Esophagus muscularis mucosa (tissue), 4 donors: ENCODE data around the gene RNF186. TPM values are rescaled to one million over a fixed set of nuclear protein-coding genes. Genes with fewer than 3 reads are reported as not detected.
"Not testable (repeated sequence)": the region's sequence is repeated elsewhere in the genome, so short reads cannot be mapped to it uniquely, and the experiment has no call there.

ENCODE experiments used
- DNase-seq: peaks from one replicate; pipeline ENCODE4 v3.0.0-alpha.2; 2017; ENCODE audit errors: extremely low spot score
- H3K27ac ChIP-seq, 4 donors: fragments of 200-600 bp; sonication (generic); replicated peaks in 1 of 4; 1 replicate in 3 of 4; 2 replicates in 1 of 4; pipeline ENCODE4 v1.5.1; 2016 to 2019; ENCODE audit warnings: mild to moderate bottlenecking in 1 of 4
- H3K27me3 ChIP-seq, 4 donors: fragments of 200-600 bp; sonication (generic); one replicate each; pipeline versions ENCODE4 v1.5.1 to v1.6.0; 2016 to 2019
- H3K36me3 ChIP-seq, 4 donors: fragments of 200-600 bp; sonication (generic); one replicate each; pipeline ENCODE4 v1.5.1; 2016 to 2019
- H3K4me1 ChIP-seq, 4 donors: fragments of 200-600 bp; sonication (generic); one replicate each; pipeline ENCODE4 v1.5.1; 2016 to 2019
- H3K4me3 ChIP-seq, 4 donors: fragments of 200-600 bp; sonication (generic); 1 replicate in 2 of 4; 2 replicates in 2 of 4; pipeline ENCODE4 v1.5.1; 2016 to 2019; ENCODE audit warnings: mild to moderate bottlenecking in 4 of 4, moderate library complexity in 1 of 4
- H3K9me3 ChIP-seq, 4 donors: fragments of 200-600 bp; sonication (generic); 1 replicate in 3 of 4; 2 replicates in 1 of 4; pipeline ENCODE4 v1.5.1; 2016 to 2019
- EP300 ChIP-seq: sonication (generic); formaldehyde crosslinking; IDR thresholded peaks from one replicate; pipeline ENCODE4 v1.6.1; 2017; ENCODE audit warnings: antibody characterized with exemption
- POLR2A ChIP-seq: fragments of 450-650 bp; IDR thresholded peaks from one replicate; pipeline ENCODE4 v1.6.1; 2017; ENCODE audit warnings: antibody characterized with exemption, moderate library complexity, mild to moderate bottlenecking, low read depth
- POLR2AphosphoS5 ChIP-seq, 2 donors: sonication (generic); formaldehyde crosslinking; IDR thresholded peaks; one replicate each; pipeline ENCODE4 v1.6.1; 2017; ENCODE audit warnings: antibody characterized with exemption in 2 of 2
- WGBS: methylation state at CpG from one replicate; pipeline ENCODE4 v1.1.5; 2018; 5-methylcytosine and 5-hydroxymethylcytosine counted together
- intact Hi-C: fragments of 100-400 bp; cut with DNase I; formaldehyde crosslinking; loops from one replicate; pipeline ENCODE4 v1.15.1; 2023
- total RNA-seq, 4 donors: library from RNA; depleted of rRNA; stranded (reverse); fragments of >200 nt; gene quantifications; one replicate each; pipeline versions ENCODE4 v1.1.0 to v1.2.1, GENCODE V29; 2016
- TF ChIP-seq, protein P1 (sequence below), 3 experiments: fragments of 200-600 bp in 2 of 3; fragments of 450-650 bp in 1 of 3; sonication (generic) in 2 of 3; IDR thresholded peaks; one replicate each; pipeline ENCODE4 v1.5.1; 2017 to 2019; ENCODE audit warnings: antibody characterized with exemption in 3 of 3, mild to moderate bottlenecking in 2 of 3, moderate library complexity in 1 of 3

The RNF186 gene
- total RNA-seq, 4 donors from 2014 or later = not detected

DNA sequence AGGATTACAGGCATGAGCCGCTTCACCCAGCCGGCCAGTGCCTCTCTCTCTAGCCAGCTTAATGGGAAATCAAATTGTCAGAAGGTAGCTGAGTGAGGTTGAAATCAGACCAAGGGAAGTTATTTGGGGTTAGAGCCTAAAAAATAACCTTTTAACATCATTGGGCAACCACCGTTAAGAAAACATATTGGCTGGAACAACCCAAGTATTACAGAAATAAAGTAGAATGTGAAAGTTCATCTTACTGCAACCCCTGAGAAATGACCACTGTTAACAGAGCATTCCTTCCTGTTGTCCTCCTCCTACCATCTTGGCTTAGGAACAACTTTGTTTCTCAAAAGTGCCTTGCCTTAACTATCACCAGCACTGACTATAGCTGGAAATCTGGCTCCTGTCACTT, 3.2 kb upstream of the RNF186 start:
- 94% methylated on average over 3 of the region's 3 CpGs for WGBS
- intact Hi-C loops = no loop called here

GRCh38 chr1:19817160-19817559, 2.1 kb upstream of the RNF186 start:
- H3K9me3 ChIP-seq = no peaks in the 10 kb centered on the region
- no peak for TF ChIP-seq POLR2A
- TF ChIP-seq EP300 = no peak
- no peak for TF ChIP-seq POLR2AphosphoS5 (IDR thresholded peaks at IDR 0.05)
- TF ChIP-seq, protein P1, sequence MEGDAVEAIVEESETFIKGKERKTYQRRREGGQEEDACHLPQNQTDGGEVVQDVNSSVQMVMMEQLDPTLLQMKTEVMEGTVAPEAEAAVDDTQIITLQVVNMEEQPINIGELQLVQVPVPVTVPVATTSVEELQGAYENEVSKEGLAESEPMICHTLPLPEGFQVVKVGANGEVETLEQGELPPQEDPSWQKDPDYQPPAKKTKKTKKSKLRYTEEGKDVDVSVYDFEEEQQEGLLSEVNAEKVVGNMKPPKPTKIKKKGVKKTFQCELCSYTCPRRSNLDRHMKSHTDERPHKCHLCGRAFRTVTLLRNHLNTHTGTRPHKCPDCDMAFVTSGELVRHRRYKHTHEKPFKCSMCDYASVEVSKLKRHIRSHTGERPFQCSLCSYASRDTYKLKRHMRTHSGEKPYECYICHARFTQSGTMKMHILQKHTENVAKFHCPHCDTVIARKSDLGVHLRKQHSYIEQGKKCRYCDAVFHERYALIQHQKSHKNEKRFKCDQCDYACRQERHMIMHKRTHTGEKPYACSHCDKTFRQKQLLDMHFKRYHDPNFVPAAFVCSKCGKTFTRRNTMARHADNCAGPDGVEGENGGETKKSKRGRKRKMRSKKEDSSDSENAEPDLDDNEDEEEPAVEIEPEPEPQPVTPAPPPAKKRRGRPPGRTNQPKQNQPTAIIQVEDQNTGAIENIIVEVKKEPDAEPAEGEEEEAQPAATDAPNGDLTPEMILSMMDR (IDR thresholded peaks at IDR 0.05) = no peak
- DNase-seq = no peak
- H3K27me3 ChIP-seq = no peaks in the 10 kb centered on the region
- H3K4me3 ChIP-seq = no peak overlapping the region
- no peaks in the 10 kb centered on the region for H3K36me3 ChIP-seq
- no peaks in the 10 kb centered on the region for H3K4me1 ChIP-seq
- intact Hi-C loops = no loop called here
- WGBS = 83% methylated on average over 5 of the region's 5 CpGs
- H3K27ac ChIP-seq = no peak overlapping the region

More for the DNA sequence above, 3.2 kb upstream of the RNF186 start:
- TF ChIP-seq POLR2A (no peak), POLR2AphosphoS5 (IDR thresholded peaks at IDR 0.05) (no peak), EP300 (no peak)
- TF ChIP-seq, protein P1 (IDR thresholded peaks at IDR 0.05) = no peak
- H3K4me3 ChIP-seq = no peak overlapping the region
- DNase-seq = no peak
- H3K27ac ChIP-seq = no peak overlapping the region
- H3K9me3 ChIP-seq = no peaks in the 10 kb centered on the region
- H3K36me3 ChIP-seq = no peaks in the 10 kb centered on the region
- H3K27me3 ChIP-seq = no peaks in the 10 kb centered on the region
- no peaks in the 10 kb centered on the region for H3K4me1 ChIP-seq

GRCh38 chr1:19816737-19817086, 1.6 kb upstream of the RNF186 start:
- H3K36me3 ChIP-seq, H3K4me3 ChIP-seq, H3K9me3 ChIP-seq, H3K27me3 ChIP-seq, H3K27ac ChIP-seq, intact Hi-C loops, DNase-seq, H3K4me1 ChIP-seq: not testable (repeated sequence)
- WGBS = 79% methylated on average over 1 of the region's 1 CpG

DNA sequence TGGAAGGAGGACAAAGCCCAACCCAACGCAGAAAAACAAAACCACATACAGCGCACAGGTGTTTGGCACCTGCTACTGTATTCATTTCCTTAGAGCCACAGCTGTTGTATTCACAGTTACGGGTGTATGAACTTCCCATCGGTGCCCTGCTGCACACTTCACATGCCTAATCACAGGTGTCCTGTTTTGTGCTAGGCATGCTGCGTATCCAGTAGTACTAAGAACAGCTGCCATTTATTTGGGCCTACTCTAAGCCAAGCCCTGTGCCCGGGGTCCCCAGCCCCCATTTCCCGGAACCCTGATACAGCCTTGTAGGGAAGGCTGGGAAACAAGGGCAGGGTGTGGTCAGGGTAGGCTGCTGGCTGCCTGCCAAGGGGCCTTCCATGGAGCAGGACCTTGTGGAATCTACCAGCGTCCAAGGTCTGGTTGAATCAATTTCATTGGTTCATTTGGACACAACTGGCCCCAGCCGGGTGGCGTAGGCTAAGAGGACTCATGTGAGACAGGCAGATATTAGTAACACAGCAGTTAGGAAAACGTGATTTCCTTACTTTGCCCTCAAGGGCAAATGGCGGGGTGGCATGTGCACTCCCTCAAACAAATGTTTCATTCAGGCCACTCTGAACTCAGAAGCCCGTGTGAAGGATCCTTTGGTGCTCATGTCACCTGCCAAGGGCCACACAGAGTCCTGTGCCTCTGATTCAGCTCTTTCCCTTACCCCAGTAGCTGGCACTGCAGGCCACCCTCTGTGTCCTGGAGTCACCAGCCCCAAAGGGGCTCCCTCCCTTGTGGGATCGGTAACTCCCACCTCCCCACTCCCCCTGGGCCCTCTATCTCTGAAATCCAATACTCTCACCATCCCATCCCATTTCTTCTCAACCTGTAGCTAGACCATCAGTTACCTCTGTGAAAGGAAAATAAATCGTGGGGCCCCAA, 986 bp upstream of the RNF186 start:
- WGBS = 87% methylated on average over 14 of the region's 15 CpGs
- Histone ChIP-seq H3K9me3 (no peaks in the 10 kb centered on the region), H3K36me3 (no peaks in the 10 kb centered on the region), H3K4me1 (no peaks in the 10 kb centered on the region), H3K27ac (no peak overlapping the region), H3K27me3 (no peaks in the 10 kb centered on the region), H3K4me3 (no peak overlapping the region)
- DNase-seq = no peak
- intact Hi-C loops = no loop called here
- TF ChIP-seq, protein P1 (IDR thresholded peaks at IDR 0.05) = no peak
- TF ChIP-seq POLR2AphosphoS5 (IDR thresholded peaks at IDR 0.05) (no peak), POLR2A (no peak), EP300 (no peak)

DNA sequence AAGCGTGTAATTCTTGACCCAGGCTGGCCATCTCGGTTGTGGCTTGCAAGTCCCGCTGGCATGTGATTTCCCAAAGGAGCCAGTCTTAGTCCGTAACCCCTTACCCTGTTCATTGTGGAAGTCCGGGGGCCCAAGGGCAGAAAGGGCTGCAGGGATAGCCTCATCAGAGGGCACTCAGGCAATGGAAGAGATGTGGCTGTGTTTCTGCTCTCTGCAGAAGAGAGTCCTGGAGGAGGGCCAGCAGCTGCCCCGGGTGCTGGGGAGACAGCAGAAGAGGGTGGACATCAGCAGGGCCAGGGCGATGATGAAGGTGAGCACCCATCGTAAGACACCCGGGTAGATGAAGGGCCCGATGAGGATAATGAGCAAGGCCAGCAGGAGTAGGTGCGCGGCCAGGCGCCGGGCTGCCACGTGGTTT, 830 bp downstream of the RNF186 start:
- Histone ChIP-seq H3K36me3 (no peaks in the 10 kb centered on the region), H3K27ac (no peak overlapping the region), H3K27me3 (no peaks in the 10 kb centered on the region), H3K4me1 (no peaks in the 10 kb centered on the region), H3K9me3 (no peaks in the 10 kb centered on the region), H3K4me3 (no peak overlapping the region)
- no peak for TF ChIP-seq EP300
- 86% methylated on average over 14 of the region's 15 CpGs for WGBS
- intact Hi-C loops = loop anchor here (5.0 kb wide), 1 partner anchor 97 kb away; no protein-coding TSS in a partner anchor
- DNase-seq = no peak
